Activated CD8-positive, alpha-beta T cell treated with anti-CD3 and anti-CD28 coated beads for 36 hours (primary cell): ENCODE data around the gene SP140. TPM values are rescaled to one million over a fixed set of nuclear protein-coding genes. Genes with fewer than 3 reads are reported as not detected.

Experiments
- ATAC-seq: fragments of 200-7000 bp; cut with Tn5 transposase; one replicate; pipeline ENCODE4 v1.10.0; 2021; ENCODE audit warnings: mild to moderate bottlenecking, moderate library complexity
- CTCF ChIA-PET: fragments of 350-600 bp; sonication (Branson Sonifier 250); formaldehyde crosslinking; loops from one replicate; lab custom pipeline; 2021; ENCODE audit warnings: antibody characterized with exemption; lab: Charles Lee
- POLR2A ChIA-PET: fragments of 350-600 bp; sonication (Branson Sonifier 250); formaldehyde crosslinking; loops from one replicate; lab custom pipeline; 2021; ENCODE audit warnings: antibody characterized with exemption; lab: Charles Lee
- DNase-seq: peaks from one replicate; pipeline ENCODE4 v3.0.0-alpha.2; 2020
- H3K27ac Mint-ChIP-seq: one replicate; pipeline ENCODE4 v1.8.0; 2021; ENCODE audit warnings: mild to moderate bottlenecking, mixed read lengths
- H3K27me3 Mint-ChIP-seq: one replicate; pipeline ENCODE4 v1.8.0; 2021; ENCODE audit warnings: mixed read lengths
- H3K36me3 Mint-ChIP-seq: one replicate; pipeline ENCODE4 v1.8.0; 2021; ENCODE audit warnings: low read depth, mixed read lengths
- H3K4me1 Mint-ChIP-seq: one replicate; pipeline ENCODE4 v1.8.0; 2021; ENCODE audit warnings: low read depth, mixed read lengths
- H3K4me3 Mint-ChIP-seq: one replicate; pipeline ENCODE4 v1.8.0; 2021; ENCODE audit warnings: mild to moderate bottlenecking, moderate library complexity, mixed read lengths
- H3K9me3 Mint-ChIP-seq: one replicate; pipeline ENCODE4 v1.8.0; 2021; ENCODE audit warnings: mixed read lengths
- intact Hi-C: fragments of 100-400 bp; cut with micrococcal nuclease; formaldehyde crosslinking; loops from one replicate; pipeline ENCODE4 v1.10.0; 2022
- total RNA-seq, 2 experiments: library from RNA; stranded (reverse); gene quantifications; one replicate each; pipeline ENCODE4 v1.2.3, GENCODE V29; 2021
- TF ChIP-seq, protein P1 (sequence below): fragments of 200-600 bp; IDR thresholded peaks from one replicate; pipeline ENCODE4 v1.8.0; 2022; ENCODE audit warnings: antibody characterized with exemption, mild to moderate bottlenecking

SP140 gene
- total RNA-seq, 2 experiments from 2014 or later, result 78.1 to 78.3 TPM

GRCh38 chr2:230322561-230323384 is 97.2 kb downstream of the SP140 start:
- ChIA-PET POLR2A (interaction anchor here (0.6 to 1.8 kb wide), 5 partner anchors 14 to 253 kb away, joined by 3 to 4 read pairs (median 3); no protein-coding TSS in a partner anchor), CTCF (interaction anchor here (0.7 to 1.5 kb wide), 5 partner anchors 9 to 125 kb away, joined by 3 to 7 read pairs (median 4); partner anchors contain the start of gene SP110)
- H3K4me3 Mint-ChIP-seq, result no peak overlapping the region
- H3K4me1 Mint-ChIP-seq, result peaks cover 66% of the 10 kb centered on the region
- ATAC-seq, result no peak
- intact Hi-C loops, result loop anchor here (10.0 kb wide), 3 partner anchors 92 to 472 kb away; partner anchors contain the start of gene SP100
- TF ChIP-seq, protein P1, sequence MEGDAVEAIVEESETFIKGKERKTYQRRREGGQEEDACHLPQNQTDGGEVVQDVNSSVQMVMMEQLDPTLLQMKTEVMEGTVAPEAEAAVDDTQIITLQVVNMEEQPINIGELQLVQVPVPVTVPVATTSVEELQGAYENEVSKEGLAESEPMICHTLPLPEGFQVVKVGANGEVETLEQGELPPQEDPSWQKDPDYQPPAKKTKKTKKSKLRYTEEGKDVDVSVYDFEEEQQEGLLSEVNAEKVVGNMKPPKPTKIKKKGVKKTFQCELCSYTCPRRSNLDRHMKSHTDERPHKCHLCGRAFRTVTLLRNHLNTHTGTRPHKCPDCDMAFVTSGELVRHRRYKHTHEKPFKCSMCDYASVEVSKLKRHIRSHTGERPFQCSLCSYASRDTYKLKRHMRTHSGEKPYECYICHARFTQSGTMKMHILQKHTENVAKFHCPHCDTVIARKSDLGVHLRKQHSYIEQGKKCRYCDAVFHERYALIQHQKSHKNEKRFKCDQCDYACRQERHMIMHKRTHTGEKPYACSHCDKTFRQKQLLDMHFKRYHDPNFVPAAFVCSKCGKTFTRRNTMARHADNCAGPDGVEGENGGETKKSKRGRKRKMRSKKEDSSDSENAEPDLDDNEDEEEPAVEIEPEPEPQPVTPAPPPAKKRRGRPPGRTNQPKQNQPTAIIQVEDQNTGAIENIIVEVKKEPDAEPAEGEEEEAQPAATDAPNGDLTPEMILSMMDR, result no peak
- peaks cover 7% of the 10 kb centered on the region for H3K9me3 Mint-ChIP-seq
- no peak for DNase-seq
- peaks cover 13% of the 10 kb centered on the region for H3K36me3 Mint-ChIP-seq
- no peak overlapping the region for H3K27ac Mint-ChIP-seq
- H3K27me3 Mint-ChIP-seq, result no peaks in the 10 kb centered on the region

DNA sequence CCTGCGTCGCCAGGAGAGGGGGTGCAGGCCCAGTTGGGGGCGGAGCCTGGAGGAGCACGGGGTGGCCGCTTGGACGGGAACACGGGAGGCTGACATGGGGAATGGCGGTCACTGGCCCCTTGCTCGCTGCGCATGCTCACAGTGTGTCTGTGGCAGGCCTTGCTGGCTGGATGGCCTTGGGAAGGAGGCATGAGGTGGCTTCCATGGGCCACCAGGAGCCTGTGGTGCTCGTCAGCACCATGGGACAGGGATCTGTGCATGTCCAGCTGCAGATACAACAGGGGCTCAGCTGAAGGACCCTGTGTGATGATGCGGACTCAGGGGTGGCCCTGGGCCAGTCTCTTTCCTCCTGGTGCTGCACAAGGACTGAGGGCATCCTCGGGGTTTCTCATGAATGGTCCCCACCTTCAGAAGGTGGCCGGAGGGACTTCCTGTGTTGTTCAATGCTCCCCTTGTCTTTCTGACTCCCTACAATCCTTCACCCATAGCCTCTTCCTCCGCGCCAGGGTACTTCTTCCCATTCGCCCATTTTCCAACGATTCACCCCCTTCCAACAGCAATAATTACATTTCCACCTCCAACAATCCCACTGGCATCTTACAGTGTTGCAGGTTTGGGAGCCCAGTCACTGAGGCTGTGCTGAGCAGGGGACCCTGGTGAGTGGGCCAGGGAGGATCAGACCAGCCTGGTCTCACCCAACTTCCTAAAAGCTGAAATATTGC is 98.0 kb downstream of the SP140 start:
- no peak for DNase-seq
- CTCF ChIA-PET, result interaction anchor here (0.7 to 1.5 kb wide), 4 partner anchors 8 to 124 kb away, joined by 3 to 7 read pairs (median 4); no protein-coding TSS in a partner anchor
- H3K36me3 Mint-ChIP-seq, result peaks cover 11% of the 10 kb centered on the region
- POLR2A ChIA-PET, result interaction anchor here (0.6 to 0.7 kb wide), 2 partner anchors 32 to 49 kb away, joined by 3 read pairs; no protein-coding TSS in a partner anchor
- no peaks in the 10 kb centered on the region for H3K27me3 Mint-ChIP-seq
- no peak overlapping the region for H3K27ac Mint-ChIP-seq
- no peak overlapping the region for H3K4me3 Mint-ChIP-seq
- no peak for ATAC-seq
- H3K9me3 Mint-ChIP-seq, result peaks cover 7% of the 10 kb centered on the region
- peaks cover 59% of the 10 kb centered on the region for H3K4me1 Mint-ChIP-seq
- intact Hi-C loops, result loop anchor here (10.0 kb wide), 3 partner anchors 91 to 471 kb away; partner anchors contain the start of gene SP100
- TF ChIP-seq, protein P1, result peak; percentile 55

- POLR2A ChIA-PET, result no interaction called here
- Mint-ChIP-seq H3K4me3 (no peak overlapping the region), H3K36me3 (peaks cover 19% of the 10 kb centered on the region), H3K9me3 (peaks cover 7% of the 10 kb centered on the region), H3K4me1 (peaks cover 59% of the 10 kb centered on the region), H3K27me3 (no peaks in the 10 kb centered on the region), H3K27ac (no peak overlapping the region)
- CTCF ChIA-PET, result interaction anchor here (0.9 kb wide), 1 partner anchor 443 kb away, joined by 3 read pairs; no protein-coding TSS in a partner anchor
- ATAC-seq, result no peak
- intact Hi-C loops, result loop anchor here (10.0 kb wide), 3 partner anchors 90 to 470 kb away; partner anchors contain the start of gene SP100
- no peak for DNase-seq
- TF ChIP-seq, protein P1, result no peak
These were observed 99.0 kb downstream of the SP140 start for GRCh38 chr2:230324503-230324902.

GRCh38 chr2:230325316-230326243 is 100.0 kb downstream of the SP140 start:
- peaks cover 5% of the 10 kb centered on the region for H3K9me3 Mint-ChIP-seq
- H3K27me3 Mint-ChIP-seq, result no peaks in the 10 kb centered on the region
- intact Hi-C loops, result loop anchor here (10.0 kb wide), 3 partner anchors 89 to 469 kb away; partner anchors contain the start of gene SP100
- DNase-seq (no peak), ATAC-seq (no peak)
- TF ChIP-seq, protein P1, result no peak
- peak overlapping the region; percentile 97 for H3K4me3 Mint-ChIP-seq
- ChIA-PET CTCF (interaction anchor here (0.9 kb wide), 1 partner anchor 442 kb away, joined by 3 read pairs; no protein-coding TSS in a partner anchor), POLR2A (interaction anchor here (1.8 to 2.9 kb wide), 2 partner anchors 85 to 90 kb away, joined by 4 to 9 read pairs; partner anchors contain the start of gene SP100)
- H3K36me3 Mint-ChIP-seq, result peaks cover 28% of the 10 kb centered on the region
- peak overlapping the region; percentile 93 for H3K27ac Mint-ChIP-seq
- H3K4me1 Mint-ChIP-seq, result peaks cover 60% of the 10 kb centered on the region
